Left lung (tissue), 10 donors: ENCODE data around the gene PSD. TPM values are rescaled to one million over a fixed set of nuclear protein-coding genes. Genes with fewer than 3 reads are reported as not detected.

Source experiments
- ATAC-seq: fragments of 200-7000 bp; cut with Tn5 transposase; one replicate; pipeline ENCODE4 v1.9.1; 2020; ENCODE audit warnings: moderate library complexity
- DNase-seq, 4 donors: peaks; one replicate each; pipeline ENCODE4 v3.0.0-alpha.2; 2013 to 2020
- H3K27ac ChIP-seq, 2 donors: fragments of 200-600 bp; sonication (generic) in 1 of 2; one replicate each; pipeline versions ENCODE4 v1.5.0 to v1.8.0; 2020 to 2021
- H3K27me3 ChIP-seq, 2 donors: fragments of 200-600 bp; sonication (generic) in 1 of 2; one replicate each; pipeline versions ENCODE4 v1.5.0 to v1.8.0; 2020 to 2021
- H3K36me3 ChIP-seq, 2 donors: fragments of 200-600 bp; sonication (generic) in 1 of 2; one replicate each; pipeline versions ENCODE4 v1.5.0 to v1.8.0; 2020 to 2021
- H3K4me1 ChIP-seq, 2 donors: fragments of 200-600 bp; one replicate each; pipeline ENCODE4 v1.8.0; 2021
- H3K4me3 ChIP-seq, 2 donors: fragments of 200-600 bp; sonication (generic) in 1 of 2; one replicate each; pipeline versions ENCODE4 v1.5.0 to v1.8.0; 2020 to 2021; ENCODE audit warnings: mild to moderate bottlenecking in 1 of 2
- H3K9me3 ChIP-seq, 2 donors: fragments of 200-600 bp; sonication (generic) in 1 of 2; one replicate each; pipeline versions ENCODE4 v1.5.0 to v1.8.0; 2020 to 2021
- intact Hi-C, 2 donors: fragments of 100-400 bp; cut with DNase I; formaldehyde crosslinking; loops; one replicate each; pipeline versions ENCODE4 v1.11.2 to v1.14.2; 2022
- polyA plus RNA-seq, 6 donors: library from polyadenylated mRNA; unstranded; fragments of 120-200 nt; gene quantifications; one replicate each; pipeline ENCODE4 v1.2.1, GENCODE V29; 2013; ENCODE audit not compliant: insufficient read length in 6 of 6
- total RNA-seq, 2 donors: library from RNA; stranded (reverse); fragmentation: NEBNext Ultra II Directional; extraction: Animal tissue kit (Norgen Biotek cat#: 25700); gene quantifications; one replicate each; pipeline ENCODE4 v1.2.1, GENCODE V29; 2021
- TF ChIP-seq, protein P1 (sequence below), 2 donors: fragments of 200-600 bp; sonication (generic) in 1 of 2; IDR thresholded peaks; one replicate each; pipeline versions ENCODE4 v1.5.0 to v1.8.0; 2021; ENCODE audit warnings: antibody characterized with exemption in 2 of 2
- donor health status: DM: no; HTN: yes; CAD: no.
- donor health status: DM: no; HTN: no; CAD: no.

PSD gene
- total and polyA plus RNA-seq, 8 donors = 1.4 to 15.1 (median 9.9) TPM

DNA sequence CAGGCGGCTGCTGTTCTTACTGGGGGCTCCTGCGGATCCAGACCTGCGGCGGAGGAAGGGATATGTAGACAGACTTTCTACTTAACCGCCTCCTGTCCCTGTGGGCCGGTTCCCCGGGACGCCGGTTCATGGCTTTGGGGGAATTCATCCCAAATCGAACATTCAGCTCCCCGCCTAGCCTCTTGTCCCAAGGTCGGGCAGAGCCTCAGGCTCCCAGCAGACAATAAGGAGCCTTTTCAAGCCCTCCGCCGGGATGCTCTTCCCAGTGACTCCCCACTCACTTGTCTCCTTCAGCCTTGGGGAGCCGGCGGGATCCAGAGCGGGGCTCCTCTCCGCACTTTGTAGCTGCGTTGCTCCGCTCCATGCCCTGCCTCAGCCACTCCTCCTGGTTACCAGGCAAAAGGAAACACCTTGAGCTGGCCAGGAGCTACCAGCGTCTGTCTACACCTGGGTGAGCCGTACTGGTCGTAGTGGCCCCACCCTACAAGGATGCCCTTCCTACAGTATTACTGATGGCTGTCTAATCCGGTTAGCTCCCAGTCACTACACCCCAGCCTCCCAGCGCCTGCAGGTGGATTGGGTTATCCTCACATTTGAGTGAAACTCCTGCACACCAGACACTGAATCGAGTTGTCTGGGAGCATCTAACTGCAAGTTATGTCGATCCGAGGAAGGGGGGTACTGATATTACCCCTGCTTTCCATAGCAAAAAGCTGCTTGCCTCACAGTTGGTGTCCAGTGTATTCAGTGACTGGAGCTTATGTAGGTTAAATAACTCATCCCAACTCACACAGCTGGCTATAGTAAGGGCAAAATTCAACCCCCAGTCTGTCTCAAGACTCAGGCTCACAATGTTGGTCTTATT, 32.8 kb upstream of the PSD start, which contains the start of gene C10orf95:
C10orf95 (minus strand) TSS at position 439 of the 865 bp plus-strand sequence. CDS start 450 bp downstream, outside the sequence.
- H3K36me3 ChIP-seq = no peaks in the 10 kb centered on the region
- TF ChIP-seq, protein P1, sequence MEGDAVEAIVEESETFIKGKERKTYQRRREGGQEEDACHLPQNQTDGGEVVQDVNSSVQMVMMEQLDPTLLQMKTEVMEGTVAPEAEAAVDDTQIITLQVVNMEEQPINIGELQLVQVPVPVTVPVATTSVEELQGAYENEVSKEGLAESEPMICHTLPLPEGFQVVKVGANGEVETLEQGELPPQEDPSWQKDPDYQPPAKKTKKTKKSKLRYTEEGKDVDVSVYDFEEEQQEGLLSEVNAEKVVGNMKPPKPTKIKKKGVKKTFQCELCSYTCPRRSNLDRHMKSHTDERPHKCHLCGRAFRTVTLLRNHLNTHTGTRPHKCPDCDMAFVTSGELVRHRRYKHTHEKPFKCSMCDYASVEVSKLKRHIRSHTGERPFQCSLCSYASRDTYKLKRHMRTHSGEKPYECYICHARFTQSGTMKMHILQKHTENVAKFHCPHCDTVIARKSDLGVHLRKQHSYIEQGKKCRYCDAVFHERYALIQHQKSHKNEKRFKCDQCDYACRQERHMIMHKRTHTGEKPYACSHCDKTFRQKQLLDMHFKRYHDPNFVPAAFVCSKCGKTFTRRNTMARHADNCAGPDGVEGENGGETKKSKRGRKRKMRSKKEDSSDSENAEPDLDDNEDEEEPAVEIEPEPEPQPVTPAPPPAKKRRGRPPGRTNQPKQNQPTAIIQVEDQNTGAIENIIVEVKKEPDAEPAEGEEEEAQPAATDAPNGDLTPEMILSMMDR (IDR thresholded peaks at IDR 0.05) = no peak
- intact Hi-C loops = no loop called here
- peaks cover 12 to 70% of the 10 kb centered on the region in 2 donors for H3K4me1 ChIP-seq
- peak within 1 kb of the TSS; percentile 83 to 88 for H3K27ac ChIP-seq
- peak within 1 kb of the TSS; percentile 49 to 79 for H3K4me3 ChIP-seq
- peak; percentile 44 for ATAC-seq
- no peaks in the 10 kb centered on the region for H3K9me3 ChIP-seq
- DNase-seq = peak in 2 of 4 donors; percentile 59 to 79
- H3K27me3 ChIP-seq = no peaks in the 10 kb centered on the region

DNA sequence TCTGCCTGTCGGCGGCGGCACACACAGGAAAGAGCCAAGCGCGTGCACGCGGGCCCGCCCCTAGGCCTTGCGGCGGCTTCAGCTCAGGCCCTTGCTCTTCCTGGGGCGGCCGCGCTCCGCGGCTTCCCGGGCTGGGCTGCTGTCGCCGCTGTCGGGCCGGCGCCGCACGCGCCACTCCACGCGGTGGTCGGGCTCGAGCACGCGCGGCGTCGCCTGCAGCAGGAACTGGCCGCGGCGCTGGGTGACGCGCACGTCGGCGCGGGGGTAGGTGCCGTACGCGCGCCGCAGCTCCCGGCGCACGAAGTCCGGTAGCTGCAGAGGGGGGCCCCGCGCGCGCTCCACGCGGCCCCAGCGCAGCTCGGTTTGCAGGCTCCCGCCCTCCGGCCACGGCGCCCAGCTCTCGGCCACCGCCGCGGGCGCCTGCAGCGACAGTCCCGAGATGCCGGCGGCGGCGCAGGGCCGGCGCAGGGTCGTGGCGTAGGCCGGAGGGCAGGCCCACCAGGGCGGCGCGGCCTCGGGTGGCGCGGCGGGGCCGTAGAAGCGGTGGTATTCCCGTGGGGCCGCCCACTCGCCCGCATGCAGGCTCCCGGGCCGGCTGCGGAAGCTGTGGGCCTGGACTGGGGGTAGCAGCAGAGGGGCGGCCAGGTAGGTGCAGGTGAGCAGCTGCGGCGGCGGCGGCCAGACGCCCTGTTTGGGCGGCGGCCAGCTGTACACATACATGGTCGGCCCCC, 32.0 kb upstream of the PSD start:
- Histone ChIP-seq H3K27ac (peak overlapping the region; percentile 83 to 88), H3K9me3 (no peaks in the 10 kb centered on the region), H3K36me3 (no peaks in the 10 kb centered on the region), H3K27me3 (no peaks in the 10 kb centered on the region), H3K4me1 (peaks cover 11 to 62% of the 10 kb centered on the region in 2 donors), H3K4me3 (peak overlapping the region; percentile 49 to 79)
- DNase-seq (peak; percentile 83 to 97 (median 89)), ATAC-seq (peak; percentile 78)
- intact Hi-C loops = no loop called here
- TF ChIP-seq, protein P1 (IDR thresholded peaks at IDR 0.05) = no peak

DNA sequence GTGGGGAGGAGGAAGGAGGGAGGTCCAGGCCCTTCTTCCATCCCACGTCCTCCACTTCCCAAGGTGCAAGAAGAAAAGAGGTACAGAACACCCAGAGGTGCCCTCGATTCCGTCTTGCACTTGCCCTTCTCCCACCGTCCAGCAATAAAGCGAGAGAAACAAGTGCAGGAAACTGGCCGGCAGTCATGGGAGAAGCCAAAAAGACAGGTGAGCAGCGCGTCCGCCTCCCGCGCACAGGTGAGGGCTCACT, 31.5 kb upstream of the PSD start:
- DNase-seq = no peak
- intact Hi-C loops = no loop called here
- TF ChIP-seq, protein P1 (IDR thresholded peaks at IDR 0.05) = no peak
- Histone ChIP-seq H3K27ac (peak overlapping the region; percentile 83 to 88), H3K9me3 (no peaks in the 10 kb centered on the region), H3K27me3 (no peaks in the 10 kb centered on the region), H3K4me1 (peaks cover 7 to 57% of the 10 kb centered on the region in 2 donors), H3K4me3 (peak overlapping the region; percentile 49 to 79), H3K36me3 (no peaks in the 10 kb centered on the region)
- no peak for ATAC-seq

DNA sequence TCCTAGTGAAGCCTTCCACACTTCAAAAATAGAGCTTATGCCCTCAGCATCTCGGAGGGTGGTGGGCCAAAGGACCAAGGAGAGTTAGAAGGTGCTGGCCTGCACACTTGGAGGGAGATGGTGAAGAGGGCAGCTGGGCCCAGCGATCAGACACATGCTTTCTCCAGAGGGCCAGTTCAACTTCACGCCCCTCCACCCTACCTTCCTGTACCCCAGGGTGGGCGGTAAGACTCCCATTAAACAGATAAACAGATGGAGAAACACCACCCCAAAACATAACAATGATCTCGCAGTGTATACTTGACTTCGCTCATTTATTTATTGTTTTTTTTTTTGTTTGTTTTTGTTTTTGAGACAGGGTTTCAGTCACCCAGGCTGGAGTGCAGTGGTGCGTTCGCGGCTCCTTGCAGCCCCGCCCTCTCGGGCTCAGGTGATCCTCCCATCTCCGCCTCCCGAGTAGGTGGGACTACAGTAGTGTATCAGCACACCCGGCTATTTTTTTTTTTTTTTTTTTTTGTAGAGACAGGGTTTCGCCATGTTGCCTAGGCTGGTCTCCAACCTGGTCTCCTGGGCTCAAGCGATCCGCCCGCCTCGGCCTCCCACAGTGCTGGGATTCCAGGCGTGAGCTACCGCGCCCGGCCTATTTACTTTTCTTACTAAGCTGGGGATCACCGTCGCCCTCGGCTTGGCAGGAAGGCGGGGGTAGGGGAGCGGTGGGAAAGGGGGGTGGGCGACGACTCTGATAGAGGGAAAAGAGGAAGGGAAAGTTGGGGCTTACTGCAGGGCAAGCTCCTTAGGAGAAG, 30.9 kb upstream of the PSD start:
- ATAC-seq = peak; percentile 76
- peak overlapping the region; percentile 49 to 79 for H3K4me3 ChIP-seq
- peak overlapping the region; percentile 83 to 88 for H3K27ac ChIP-seq
- H3K36me3 ChIP-seq = no peaks in the 10 kb centered on the region
- peak in 3 of 4 donors; percentile 79 to 90 (median 89) for DNase-seq
- intact Hi-C loops = no loop called here
- no peaks in the 10 kb centered on the region for H3K9me3 ChIP-seq
- H3K27me3 ChIP-seq = no peaks in the 10 kb centered on the region
- TF ChIP-seq, protein P1 (IDR thresholded peaks at IDR 0.05) = no peak
- peaks cover 7 to 52% of the 10 kb centered on the region in 2 donors for H3K4me1 ChIP-seq
